HepG2 (cell line): ENCODE results near the gene KDM1B. TPM values are rescaled to one million over a fixed set of nuclear protein-coding genes. Genes with fewer than 3 reads are reported as not detected.
A peak's percentile ranks its signal among the peaks of the same experiment; 100 is the strongest.

Source experiments
- AGO1 ChIP-seq: fragments of 200-400 bp; formaldehyde crosslinking; IDR thresholded peaks from 2 replicates; pipeline ENCODE4 v1.6.1; 2017; ENCODE audit warnings: mild to moderate bottlenecking, low read depth, low read length, moderate library complexity; ENCODE audit not compliant: poor library complexity, severe bottlenecking
- CREB1 ChIP-seq, 2 experiments: fragments of 450-650 bp in 1 of 2; IDR thresholded peaks; 2 replicates each; pipeline ENCODE4 v1.6.1; 2016 to 2017; ENCODE audit warnings: control low read depth in 1 of 2, mild to moderate bottlenecking in 1 of 2, missing compliant biosample characterization in 1 of 2, missing genetic modification characterization in 1 of 2
- GTF2F1 ChIP-seq: fragments of 150-350 bp; IDR thresholded peaks from 2 replicates; pipeline ENCODE4 v1.6.1; 2014; ENCODE audit warnings: low read length
- NCOA5 ChIP-seq: sonication (generic); formaldehyde crosslinking; IDR thresholded peaks from 2 replicates; pipeline ENCODE4 v1.4.0; 2020; ENCODE audit warnings: missing genetic modification reagents
- SIX4 ChIP-seq: sonication (generic); formaldehyde crosslinking; IDR thresholded peaks from 2 replicates; pipeline ENCODE4 v1.4.0; 2020; ENCODE audit warnings: missing genetic modification reagents
- SNRNP70 ChIP-seq: fragments of 200-400 bp; formaldehyde crosslinking; IDR thresholded peaks from 2 replicates; pipeline ENCODE4 v1.6.1; 2017; ENCODE audit warnings: mild to moderate bottlenecking, low read depth, low read length, moderate library complexity
- ZFP36 ChIP-seq: fragments of 150-350 bp; IDR thresholded peaks from 2 replicates; pipeline ENCODE4 v1.6.1; 2018; ENCODE audit warnings: borderline replicate concordance, low read length, low read depth; ENCODE audit not compliant: partially characterized antibody
- ZFP90 ChIP-seq: sonication (generic); formaldehyde crosslinking; IDR thresholded peaks from 2 replicates; pipeline ENCODE4 v1.8.0; 2022; ENCODE audit warnings: missing genetic modification reagents, mild to moderate bottlenecking, inconsistent platforms, borderline replicate concordance
- ZMYM2 ChIP-seq: sonication (generic); formaldehyde crosslinking; IDR thresholded peaks from 2 replicates; pipeline ENCODE4 v1.8.0; 2022; ENCODE audit warnings: mild to moderate bottlenecking, missing genetic modification reagents
- ZNF232 ChIP-seq: sonication (generic); formaldehyde crosslinking; IDR thresholded peaks from 2 replicates; pipeline ENCODE4 v1.4.0; 2020; ENCODE audit warnings: missing genetic modification reagents, borderline replicate concordance
- ZNF335 ChIP-seq: sonication (generic); formaldehyde crosslinking; IDR thresholded peaks from 2 replicates; pipeline ENCODE4 v1.4.0; 2020; ENCODE audit warnings: missing genetic modification reagents
- ZNF737 ChIP-seq: sonication (generic); formaldehyde crosslinking; IDR thresholded peaks from 2 replicates; pipeline ENCODE4 v1.5.0; 2020; ENCODE audit warnings: missing genetic modification reagents, mild to moderate bottlenecking, borderline replicate concordance
- ZNF766 ChIP-seq: sonication (generic); formaldehyde crosslinking; IDR thresholded peaks from 2 replicates; pipeline ENCODE4 v1.5.0; 2020; ENCODE audit warnings: missing genetic modification reagents, borderline replicate concordance
- ZNF776 ChIP-seq: sonication (generic); formaldehyde crosslinking; IDR thresholded peaks from 2 replicates; pipeline ENCODE4 v1.4.0; 2020; ENCODE audit warnings: mild to moderate bottlenecking, missing genetic modification reagents
- ZNF839 ChIP-seq: sonication (generic); formaldehyde crosslinking; IDR thresholded peaks from 2 replicates; pipeline ENCODE4 v1.4.0; 2020; ENCODE audit warnings: missing genetic modification reagents, mild to moderate bottlenecking, borderline replicate concordance
- ZNF883 ChIP-seq: sonication (generic); formaldehyde crosslinking; IDR thresholded peaks from 2 replicates; pipeline ENCODE4 v1.5.1; 2020; ENCODE audit warnings: mild to moderate bottlenecking, missing genetic modification reagents; ENCODE audit errors: not compliant biosample characterization
- ZSCAN31 ChIP-seq: sonication (generic); formaldehyde crosslinking; IDR thresholded peaks from 2 replicates; pipeline ENCODE4 v1.5.0; 2020; ENCODE audit warnings: low read depth, mild to moderate bottlenecking, missing genetic modification reagents
- polyA plus RNA-seq, 8 experiments: library from polyadenylated mRNA; depleted of rRNA in 3 of 8; stranded (reverse) in 7 of 8; unstranded in 1 of 8; fragments of >200 nt; fragmentation: Illumina TruSeq in 4 of 8; extraction: Trizol in 4 of 8; gene quantifications; 2 replicates each; pipeline versions ENCODE4 v1.2.1 to v1.2.3, GENCODE V29; 2011 to 2016; ENCODE audit warnings: low read depth in 4 of 8, missing spikeins in 1 of 8, mixed read lengths in 1 of 8; ENCODE audit not compliant: insufficient read depth in 1 of 8
- total RNA-seq, 5 experiments: library from RNA; depleted of rRNA; stranded (reverse); fragments of >200 nt; fragmentation: Illumina TruSeq; extraction: Trizol; gene quantifications; 2 replicates each; pipeline ENCODE4 v1.2.3, GENCODE V29; 2016; ENCODE audit warnings: low read depth in 1 of 5
- TF ChIP-seq, protein P1 (sequence below): sonication (generic); formaldehyde crosslinking; IDR thresholded peaks from 2 replicates; pipeline ENCODE4 v1.9.0; 2021; ENCODE audit warnings: mild to moderate bottlenecking, missing genetic modification reagents
- TF ChIP-seq, protein P2 (sequence below): sonication (generic); formaldehyde crosslinking; IDR thresholded peaks from 2 replicates; pipeline ENCODE4 v1.5.0; 2020; ENCODE audit warnings: mild to moderate bottlenecking, low read depth, missing genetic modification reagents, borderline replicate concordance
- TF ChIP-seq, protein P3 (sequence below): sonication (generic); formaldehyde crosslinking; IDR thresholded peaks from 2 replicates; pipeline ENCODE4 v1.5.1; 2020; ENCODE audit warnings: missing genetic modification reagents, mild to moderate bottlenecking, borderline replicate concordance
- TF ChIP-seq, protein P4 (sequence below): conservative IDR thresholded peaks from 2 replicates; pipeline ENCODE4 v1.6.1; 2018; ENCODE audit warnings: missing genetic modification reagents

KDM1B gene
- total and polyA plus RNA-seq, 2 of the 13 experiments (the other 11 are each of a cell fraction or from before 2014, with no cell fraction given) = 9.8 to 13.2 TPM

DNA sequence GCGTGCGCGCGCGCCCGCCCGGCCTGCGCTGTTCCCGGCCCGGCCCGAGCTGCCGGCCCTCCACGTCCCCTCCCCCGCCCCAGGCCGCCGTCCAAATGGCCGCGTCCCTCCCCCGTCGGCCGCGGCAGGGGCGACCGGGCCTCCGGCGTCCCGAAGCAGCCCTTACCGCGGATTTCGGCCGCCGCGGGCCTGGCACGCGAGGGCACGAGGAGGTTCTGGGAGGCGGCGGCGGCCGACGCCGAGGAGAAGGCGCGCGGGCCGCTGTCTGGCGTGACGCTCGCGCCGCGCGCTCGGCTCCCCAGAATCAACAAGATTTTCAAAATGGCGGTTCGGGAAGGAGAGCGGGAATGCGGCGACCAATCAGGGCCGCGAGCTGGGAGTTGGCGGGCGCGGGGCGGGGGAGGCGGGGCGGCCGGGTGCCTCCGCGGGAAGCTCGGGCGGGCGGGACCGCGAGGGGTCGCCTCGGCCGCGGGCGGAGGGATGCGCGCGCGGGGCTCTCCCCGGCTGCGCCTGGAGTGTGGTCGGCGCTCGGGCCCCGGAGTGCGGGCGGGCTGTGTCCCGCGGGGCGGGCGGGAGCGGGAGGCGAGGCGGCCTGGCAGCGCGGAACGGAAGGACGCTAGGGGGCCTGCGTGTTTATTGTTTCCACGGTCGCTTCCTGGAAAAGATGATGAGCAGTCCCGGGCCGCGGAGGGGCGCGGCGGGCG, 109.1 kb downstream of the KDM1B start, which contains the start of gene DEK (continued):
- TF ChIP-seq, protein P1, sequence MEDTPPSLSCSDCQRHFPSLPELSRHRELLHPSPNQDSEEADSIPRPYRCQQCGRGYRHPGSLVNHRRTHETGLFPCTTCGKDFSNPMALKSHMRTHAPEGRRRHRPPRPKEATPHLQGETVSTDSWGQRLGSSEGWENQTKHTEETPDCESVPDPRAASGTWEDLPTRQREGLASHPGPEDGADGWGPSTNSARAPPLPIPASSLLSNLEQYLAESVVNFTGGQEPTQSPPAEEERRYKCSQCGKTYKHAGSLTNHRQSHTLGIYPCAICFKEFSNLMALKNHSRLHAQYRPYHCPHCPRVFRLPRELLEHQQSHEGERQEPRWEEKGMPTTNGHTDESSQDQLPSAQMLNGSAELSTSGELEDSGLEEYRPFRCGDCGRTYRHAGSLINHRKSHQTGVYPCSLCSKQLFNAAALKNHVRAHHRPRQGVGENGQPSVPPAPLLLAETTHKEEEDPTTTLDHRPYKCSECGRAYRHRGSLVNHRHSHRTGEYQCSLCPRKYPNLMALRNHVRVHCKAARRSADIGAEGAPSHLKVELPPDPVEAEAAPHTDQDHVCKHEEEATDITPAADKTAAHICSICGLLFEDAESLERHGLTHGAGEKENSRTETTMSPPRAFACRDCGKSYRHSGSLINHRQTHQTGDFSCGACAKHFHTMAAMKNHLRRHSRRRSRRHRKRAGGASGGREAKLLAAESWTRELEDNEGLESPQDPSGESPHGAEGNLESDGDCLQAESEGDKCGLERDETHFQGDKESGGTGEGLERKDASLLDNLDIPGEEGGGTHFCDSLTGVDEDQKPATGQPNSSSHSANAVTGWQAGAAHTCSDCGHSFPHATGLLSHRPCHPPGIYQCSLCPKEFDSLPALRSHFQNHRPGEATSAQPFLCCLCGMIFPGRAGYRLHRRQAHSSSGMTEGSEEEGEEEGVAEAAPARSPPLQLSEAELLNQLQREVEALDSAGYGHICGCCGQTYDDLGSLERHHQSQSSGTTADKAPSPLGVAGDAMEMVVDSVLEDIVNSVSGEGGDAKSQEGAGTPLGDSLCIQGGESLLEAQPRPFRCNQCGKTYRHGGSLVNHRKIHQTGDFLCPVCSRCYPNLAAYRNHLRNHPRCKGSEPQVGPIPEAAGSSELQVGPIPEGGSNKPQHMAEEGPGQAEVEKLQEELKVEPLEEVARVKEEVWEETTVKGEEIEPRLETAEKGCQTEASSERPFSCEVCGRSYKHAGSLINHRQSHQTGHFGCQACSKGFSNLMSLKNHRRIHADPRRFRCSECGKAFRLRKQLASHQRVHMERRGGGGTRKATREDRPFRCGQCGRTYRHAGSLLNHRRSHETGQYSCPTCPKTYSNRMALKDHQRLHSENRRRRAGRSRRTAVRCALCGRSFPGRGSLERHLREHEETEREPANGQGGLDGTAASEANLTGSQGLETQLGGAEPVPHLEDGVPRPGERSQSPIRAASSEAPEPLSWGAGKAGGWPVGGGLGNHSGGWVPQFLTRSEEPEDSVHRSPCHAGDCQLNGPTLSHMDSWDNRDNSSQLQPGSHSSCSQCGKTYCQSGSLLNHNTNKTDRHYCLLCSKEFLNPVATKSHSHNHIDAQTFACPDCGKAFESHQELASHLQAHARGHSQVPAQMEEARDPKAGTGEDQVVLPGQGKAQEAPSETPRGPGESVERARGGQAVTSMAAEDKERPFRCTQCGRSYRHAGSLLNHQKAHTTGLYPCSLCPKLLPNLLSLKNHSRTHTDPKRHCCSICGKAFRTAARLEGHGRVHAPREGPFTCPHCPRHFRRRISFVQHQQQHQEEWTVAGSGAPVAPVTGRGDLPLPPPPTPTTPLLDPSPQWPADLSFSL (CRISPR knock-in tag) = no peak
- TF ChIP-seq ZSCAN31 (CRISPR knock-in tag) = peak; percentile 76; the same call in 1 of the 2 replicates
- no peak for TF ChIP-seq CREB1 (IDR thresholded peaks at IDR 0.05)
- TF ChIP-seq CREB1 (CRISPR knock-in tag; IDR thresholded peaks at IDR 0.05) = no peak
- TF ChIP-seq ZNF737 = no peak
- TF ChIP-seq ZFP90 (CRISPR knock-in tag) = no peak
- no peak for TF ChIP-seq SIX4 (CRISPR knock-in tag)
- TF ChIP-seq NCOA5 (CRISPR knock-in tag) = no peak
- peak; percentile 50; the same call in 1 of the 2 replicates for TF ChIP-seq ZNF776
- no peak for TF ChIP-seq ZNF766 (CRISPR knock-in tag)
- TF ChIP-seq GTF2F1 = no peak
- TF ChIP-seq ZNF883 (CRISPR knock-in tag) = peak; percentile 66
- TF ChIP-seq, protein P2, sequence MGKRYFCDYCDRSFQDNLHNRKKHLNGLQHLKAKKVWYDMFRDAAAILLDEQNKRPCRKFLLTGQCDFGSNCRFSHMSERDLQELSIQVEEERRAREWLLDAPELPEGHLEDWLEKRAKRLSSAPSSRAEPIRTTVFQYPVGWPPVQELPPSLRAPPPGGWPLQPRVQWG (CRISPR knock-in tag) = no peak
- TF ChIP-seq, protein P3, sequence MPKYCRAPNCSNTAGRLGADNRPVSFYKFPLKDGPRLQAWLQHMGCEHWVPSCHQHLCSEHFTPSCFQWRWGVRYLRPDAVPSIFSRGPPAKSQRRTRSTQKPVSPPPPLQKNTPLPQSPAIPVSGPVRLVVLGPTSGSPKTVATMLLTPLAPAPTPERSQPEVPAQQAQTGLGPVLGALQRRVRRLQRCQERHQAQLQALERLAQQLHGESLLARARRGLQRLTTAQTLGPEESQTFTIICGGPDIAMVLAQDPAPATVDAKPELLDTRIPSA = no peak
- peak; percentile 15 for TF ChIP-seq AGO1
- TF ChIP-seq, protein P4, sequence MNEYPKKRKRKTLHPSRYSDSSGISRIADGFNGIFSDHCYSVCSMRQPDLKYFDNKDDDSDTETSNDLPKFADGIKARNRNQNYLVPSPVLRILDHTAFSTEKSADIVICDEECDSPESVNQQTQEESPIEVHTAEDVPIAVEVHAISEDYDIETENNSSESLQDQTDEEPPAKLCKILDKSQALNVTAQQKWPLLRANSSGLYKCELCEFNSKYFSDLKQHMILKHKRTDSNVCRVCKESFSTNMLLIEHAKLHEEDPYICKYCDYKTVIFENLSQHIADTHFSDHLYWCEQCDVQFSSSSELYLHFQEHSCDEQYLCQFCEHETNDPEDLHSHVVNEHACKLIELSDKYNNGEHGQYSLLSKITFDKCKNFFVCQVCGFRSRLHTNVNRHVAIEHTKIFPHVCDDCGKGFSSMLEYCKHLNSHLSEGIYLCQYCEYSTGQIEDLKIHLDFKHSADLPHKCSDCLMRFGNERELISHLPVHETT (CRISPR knock-in tag) = peak; percentile 59
- peak; percentile 15; the same call in 1 of the 2 replicates for TF ChIP-seq ZNF232 (CRISPR knock-in tag)
- TF ChIP-seq SNRNP70 = no peak
- 0 out of 2 replicates have a peak, but pooled peaks have one; percentile 20 for TF ChIP-seq ZMYM2
- no peak for TF ChIP-seq ZNF839 (CRISPR knock-in tag)
- no peak for TF ChIP-seq ZNF335 (CRISPR knock-in tag)
- no peak for TF ChIP-seq ZFP36
